Ishikawa (cell line): ENCODE results near the gene DONSON.

ENCODE experiments used
- CEBPB ChIP-seq: IDR thresholded peaks from 2 replicates; pipeline ENCODE4 v1.6.1; 2012
- CREB1 ChIP-seq: IDR thresholded peaks from 2 replicates; pipeline ENCODE4 v1.6.1; 2012; ENCODE audit warnings: low read depth
- EGR1 ChIP-seq: IDR thresholded peaks from 2 replicates; pipeline ENCODE4 v1.6.1; 2012
- EP300 ChIP-seq: IDR thresholded peaks from 2 replicates; pipeline ENCODE4 v1.6.1; 2012; ENCODE audit warnings: borderline replicate concordance
- FOXM1 ChIP-seq: IDR thresholded peaks from 2 replicates; pipeline ENCODE4 v1.6.1; 2012; ENCODE audit warnings: low read depth, borderline replicate concordance
- MAX ChIP-seq: IDR thresholded peaks from 2 replicates; pipeline ENCODE4 v1.6.1; 2012
- NFIC ChIP-seq: IDR thresholded peaks from 2 replicates; pipeline ENCODE4 v1.6.1; 2012
- RAD21 ChIP-seq: IDR thresholded peaks from 2 replicates; pipeline ENCODE4 v1.6.1; 2012; ENCODE audit warnings: low read depth
- REST ChIP-seq: IDR thresholded peaks from 2 replicates; pipeline ENCODE4 v1.6.1; 2012; ENCODE audit warnings: low read depth, mild to moderate bottlenecking
- TAF1 ChIP-seq: IDR thresholded peaks from 2 replicates; pipeline ENCODE4 v1.6.1; 2012; ENCODE audit warnings: low read depth, mild to moderate bottlenecking
- TCF12 ChIP-seq: IDR thresholded peaks from 2 replicates; pipeline ENCODE4 v1.6.1; 2012; ENCODE audit warnings: low read depth
- TEAD4 ChIP-seq: IDR thresholded peaks from 2 replicates; pipeline ENCODE4 v1.6.1; 2012
- USF1 ChIP-seq: IDR thresholded peaks from 2 replicates; pipeline ENCODE4 v1.6.1; 2012
- YY1 ChIP-seq: IDR thresholded peaks from 2 replicates; pipeline ENCODE4 v1.6.1; 2012; ENCODE audit warnings: low read depth
- ZBTB7A ChIP-seq: IDR thresholded peaks from 2 replicates; pipeline ENCODE4 v1.6.1; 2012; ENCODE audit warnings: low read depth

Gene DONSON

GRCh38 chr21:33559813-33560212 lies 28.7 kb downstream of the DONSON start:
- no peak for TF ChIP-seq EP300
- no peak for TF ChIP-seq RAD21
- no peak for TF ChIP-seq CEBPB
- no peak for TF ChIP-seq NFIC
- no peak for TF ChIP-seq TEAD4
- TF ChIP-seq MAX, result no peak
- no peak for TF ChIP-seq FOXM1
- no peak for TF ChIP-seq CREB1

GRCh38 chr21:33558777-33559421 lies 29.6 kb downstream of the DONSON start:
- TF ChIP-seq NFIC (no peak), CREB1 (no peak), TCF12 (no peak), EP300 (no peak)

GRCh38 chr21:33557447-33557846 lies 31.0 kb downstream of the DONSON start:
- TF ChIP-seq REST (no peak), NFIC (no peak), EP300 (no peak), FOXM1 (no peak), ZBTB7A (no peak), TAF1 (no peak), TEAD4 (no peak), MAX (no peak)

GRCh38 chr21:33554982-33555344 lies 33.5 kb downstream of the DONSON start:
- TF ChIP-seq TAF1, result no peak
- TF ChIP-seq FOXM1, result no peak
- TF ChIP-seq CEBPB, result no peak
- TF ChIP-seq ZBTB7A, result no peak
- no peak for TF ChIP-seq TEAD4
- TF ChIP-seq YY1, result no peak
- no peak for TF ChIP-seq USF1
- TF ChIP-seq TCF12, result no peak
- TF ChIP-seq EGR1, result no peak
- TF ChIP-seq NFIC, result no peak
- no peak for TF ChIP-seq EP300
- no peak for TF ChIP-seq REST
- no peak for TF ChIP-seq MAX

- no peak for TF ChIP-seq YY1
- no peak for TF ChIP-seq CEBPB
Observed at GRCh38 chr21:33554236-33554981, 34.1 kb downstream of the DONSON start.

- TF ChIP-seq YY1, result no peak
- TF ChIP-seq ZBTB7A, result no peak
- TF ChIP-seq TCF12, result no peak
- TF ChIP-seq TEAD4, result no peak
- TF ChIP-seq REST, result no peak
- TF ChIP-seq MAX, result no peak
- TF ChIP-seq EP300, result no peak
- no peak for TF ChIP-seq CEBPB
Observed at GRCh38 chr21:33552999-33553598, 35.4 kb downstream of the DONSON start.
